ENCODE data around the gene LACTB. TPM values are rescaled to one million over a fixed set of nuclear protein-coding genes. Genes with fewer than 3 reads are reported as not detected.

The LACTB gene
- total and polyA plus RNA-seq, 2 of the 13 experiments (the other 11 are each of a cell fraction or from before 2014, with no cell fraction given) = 14.8 to 23.0 TPM

GRCh38 chr15:63188926-63189871, 67.5 kb downstream of the LACTB start, which contains the start of gene RAB8B (continued):
- TF ChIP-seq, protein P1, sequence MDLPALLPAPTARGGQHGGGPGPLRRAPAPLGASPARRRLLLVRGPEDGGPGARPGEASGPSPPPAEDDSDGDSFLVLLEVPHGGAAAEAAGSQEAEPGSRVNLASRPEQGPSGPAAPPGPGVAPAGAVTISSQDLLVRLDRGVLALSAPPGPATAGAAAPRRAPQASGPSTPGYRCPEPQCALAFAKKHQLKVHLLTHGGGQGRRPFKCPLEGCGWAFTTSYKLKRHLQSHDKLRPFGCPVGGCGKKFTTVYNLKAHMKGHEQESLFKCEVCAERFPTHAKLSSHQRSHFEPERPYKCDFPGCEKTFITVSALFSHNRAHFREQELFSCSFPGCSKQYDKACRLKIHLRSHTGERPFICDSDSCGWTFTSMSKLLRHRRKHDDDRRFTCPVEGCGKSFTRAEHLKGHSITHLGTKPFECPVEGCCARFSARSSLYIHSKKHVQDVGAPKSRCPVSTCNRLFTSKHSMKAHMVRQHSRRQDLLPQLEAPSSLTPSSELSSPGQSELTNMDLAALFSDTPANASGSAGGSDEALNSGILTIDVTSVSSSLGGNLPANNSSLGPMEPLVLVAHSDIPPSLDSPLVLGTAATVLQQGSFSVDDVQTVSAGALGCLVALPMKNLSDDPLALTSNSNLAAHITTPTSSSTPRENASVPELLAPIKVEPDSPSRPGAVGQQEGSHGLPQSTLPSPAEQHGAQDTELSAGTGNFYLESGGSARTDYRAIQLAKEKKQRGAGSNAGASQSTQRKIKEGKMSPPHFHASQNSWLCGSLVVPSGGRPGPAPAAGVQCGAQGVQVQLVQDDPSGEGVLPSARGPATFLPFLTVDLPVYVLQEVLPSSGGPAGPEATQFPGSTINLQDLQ (CRISPR knock-in tag; IDR thresholded peaks at IDR 0.05) = 0 out of 2 replicates have a peak, but pooled peaks have one; percentile 36
- TF ChIP-seq SIN3A (IDR thresholded peaks at IDR 0.05; ENCODE audit: borderline replicate concordance, low read depth, low read length) (no peak), ZNF24 (IDR thresholded peaks at IDR 0.05) (no peak), SOX5 (CRISPR knock-in tag; IDR thresholded peaks at IDR 0.05; ENCODE audit: borderline replicate concordance) (0 out of 2 replicates have a peak, but pooled peaks have one; percentile 23), CCDC6 (CRISPR knock-in tag; IDR thresholded peaks at IDR 0.05) (no peak), FIP1L1 (IDR thresholded peaks at IDR 0.05; ENCODE audit: borderline replicate concordance, insufficient read depth, low read depth, low read length) (no peak), PCBP1 (IDR thresholded peaks at IDR 0.05; ENCODE audit: borderline replicate concordance, low read depth, low read length) (no peak), RARG (CRISPR knock-in tag; IDR thresholded peaks at IDR 0.05; ENCODE audit: low read depth) (no peak), NFAT5 (CRISPR knock-in tag; IDR thresholded peaks at IDR 0.05) (no peak), PHF21A (CRISPR knock-in tag; IDR thresholded peaks at IDR 0.05) (no peak), RXRA (CRISPR knock-in tag; IDR thresholded peaks at IDR 0.05) (no peak; the same call in 1 of the 2 replicates), ZNF788 (CRISPR knock-in tag; IDR thresholded peaks at IDR 0.05; ENCODE audit: borderline replicate concordance) (no peak), ZNF577 (CRISPR knock-in tag; IDR thresholded peaks at IDR 0.05; ENCODE audit: borderline replicate concordance, low read depth) (no peak), ISL2 (CRISPR knock-in tag; IDR thresholded peaks at IDR 0.05) (no peak), ZNF432 (CRISPR knock-in tag; IDR thresholded peaks at IDR 0.05; ENCODE audit: borderline replicate concordance) (no peak), RFXANK (CRISPR knock-in tag; IDR thresholded peaks at IDR 0.05) (0 out of 2 replicates have a peak, but pooled peaks have one; percentile 42), SNRNP70 (IDR thresholded peaks at IDR 0.05; ENCODE audit: low read depth, low read length) (no peak), MAZ (IDR thresholded peaks at IDR 0.05; ENCODE audit: borderline replicate concordance, low read depth, low read length) (peak; percentile 44; the same call in 1 of the 2 replicates), MAZ (CRISPR knock-in tag; IDR thresholded peaks at IDR 0.05; ENCODE audit: low read depth) (peak; percentile 57; the same call in 1 of the 2 replicates)
- TF ChIP-seq, protein P2, sequence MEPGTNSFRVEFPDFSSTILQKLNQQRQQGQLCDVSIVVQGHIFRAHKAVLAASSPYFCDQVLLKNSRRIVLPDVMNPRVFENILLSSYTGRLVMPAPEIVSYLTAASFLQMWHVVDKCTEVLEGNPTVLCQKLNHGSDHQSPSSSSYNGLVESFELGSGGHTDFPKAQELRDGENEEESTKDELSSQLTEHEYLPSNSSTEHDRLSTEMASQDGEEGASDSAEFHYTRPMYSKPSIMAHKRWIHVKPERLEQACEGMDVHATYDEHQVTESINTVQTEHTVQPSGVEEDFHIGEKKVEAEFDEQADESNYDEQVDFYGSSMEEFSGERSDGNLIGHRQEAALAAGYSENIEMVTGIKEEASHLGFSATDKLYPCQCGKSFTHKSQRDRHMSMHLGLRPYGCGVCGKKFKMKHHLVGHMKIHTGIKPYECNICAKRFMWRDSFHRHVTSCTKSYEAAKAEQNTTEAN (CRISPR knock-in tag; conservative IDR thresholded peaks at IDR 0.05) = no peak

Measured in HepG2 (cell line).